CD4-positive, alpha-beta T cell treated with Interleukin-12 subunit alpha and Interleukin-12 subunit beta, for 1 hour (primary cell): ENCODE data around the gene BCL2L15.

Experiments used
- DNase-seq: peaks from one replicate; pipeline ENCODE4 v3.0.0-alpha.2; 2020

BCL2L15 gene

GRCh38 chr1:113887402-113888175 is at the start of gene BCL2L15:
TSS of gene BCL2L15 (minus strand) at chr1:113887581. CDS start at chr1:113887375, 206 bp downstream.
- no peak for DNase-seq

GRCh38 chr1:113937146-113937545 is 49.8 kb upstream of the BCL2L15 start:
- DNase-seq: no peak

GRCh38 chr1:113935970-113936369 is 48.6 kb upstream of the BCL2L15 start:
- DNase-seq: no peak

- no peak for DNase-seq
Observed at GRCh38 chr1:113935176-113935575, 47.8 kb upstream of the BCL2L15 start.

GRCh38 chr1:113934511-113935055 is 47.2 kb upstream of the BCL2L15 start:
- no peak for DNase-seq

GRCh38 chr1:113934006-113934405 is 46.6 kb upstream of the BCL2L15 start:
- DNase-seq: no peak

- peak; percentile 69 for DNase-seq
Observed at GRCh38 chr1:113931451-113931851, 44.1 kb upstream of the BCL2L15 start.

- DNase-seq: peak; percentile 91
Observed at GRCh38 chr1:113930499-113931161, 43.2 kb upstream of the BCL2L15 start.

GRCh38 chr1:113929750-113930498 is 42.5 kb upstream of the BCL2L15 start:
- DNase-seq: peak; percentile 83

GRCh38 chr1:113928941-113929749 is 41.8 kb upstream of the BCL2L15 start, which contains the start of gene HIPK1:
TSS of gene HIPK1 (plus strand) at chr1:113929324.
- peak; percentile 94 for DNase-seq

GRCh38 chr1:113928187-113928930 is 41.0 kb upstream of the BCL2L15 start:
- DNase-seq: no peak

GRCh38 chr1:113924473-113924872 is 37.1 kb upstream of the BCL2L15 start:
- DNase-seq: no peak

- DNase-seq: no peak
Observed at GRCh38 chr1:113922957-113923356, 35.6 kb upstream of the BCL2L15 start.

GRCh38 chr1:113918243-113918642 is 30.9 kb upstream of the BCL2L15 start:
- DNase-seq: no peak

- no peak for DNase-seq
Observed at GRCh38 chr1:113917400-113918082, 30.2 kb upstream of the BCL2L15 start.

- no peak for DNase-seq
Observed at GRCh38 chr1:113916974-113917373, 29.6 kb upstream of the BCL2L15 start.

- DNase-seq: no peak
Observed at GRCh38 chr1:113913887-113914664, 26.7 kb upstream of the BCL2L15 start.

GRCh38 chr1:113913312-113913668 is 25.9 kb upstream of the BCL2L15 start:
- DNase-seq: no peak

- DNase-seq: no peak
Observed at GRCh38 chr1:113912594-113913311, 25.4 kb upstream of the BCL2L15 start.
